ENCODE measurements around the gene MRNIP. TPM values are rescaled to one million over a fixed set of nuclear protein-coding genes. Genes with fewer than 3 reads are reported as not detected.

Gene MRNIP
- total RNA-seq, 1 experiment from 2014 or later = 20.2 TPM

GRCh38 chr5:179805529-179806249 is 52.9 kb downstream of the MRNIP start:
- H3K27me3 ChIP-seq (ENCODE audit: low read length) = no peaks in the 10 kb centered on the region
- H3K4me2 ChIP-seq (ENCODE audit: low read length) = peak overlapping the region; percentile 97
- H3K27ac ChIP-seq (ENCODE audit: low read length) = peak overlapping the region; percentile 30; the same call in 1 of the 2 replicates
- no peaks in the 10 kb centered on the region for H3K36me3 ChIP-seq (ENCODE audit: low read depth, low read length)
- no peaks in the 10 kb centered on the region for H3K9me2 ChIP-seq (replicated peaks; ENCODE audit: low read length)
- CTCF ChIA-PET = interaction anchor here (0.6 kb wide), 1 partner anchor 99 kb away, joined by 4 read pairs; no protein-coding TSS in a partner anchor
- peak overlapping the region; percentile 86 for H3K4me3 ChIP-seq (ENCODE audit: low read length)
- ATAC-seq (peak; percentile 10), DNase-seq (no peak)
- POLR2A ChIA-PET (ENCODE audit: unreplicated experiment) = no interaction called here
- peaks cover 56% of the 10 kb centered on the region for H3K79me2 ChIP-seq (ENCODE audit: low read length)
- peaks cover 5% of the 10 kb centered on the region for H4K20me1 ChIP-seq (ENCODE audit: low read length)
- no peaks in the 10 kb centered on the region for H3K9me3 ChIP-seq (ENCODE audit: low read length)
- BruUV-seq (replicated peaks) = no TSS peak
- no peaks in the 10 kb centered on the region for H3F3A ChIP-seq (ENCODE audit: low read length, unreplicated experiment)
- intact Hi-C loops (cut with micrococcal nuclease) = loop anchor here (5.0 kb wide), 1 partner anchor 52 kb away; the partner anchor contains the start of gene MRNIP
- peak overlapping the region; percentile 85 for H3K9ac ChIP-seq (ENCODE audit: low read length)
- H2AFZ ChIP-seq (ENCODE audit: low read length) = 0 out of 2 replicates have a peak overlapping the region, but pooled peaks have one; percentile 18
- TF ChIP-seq CTCF (conservative IDR thresholded peaks at IDR 0.05; ENCODE audit: low read depth, low read length) (no peak), EZH2phosphoT487 (IDR thresholded peaks at IDR 0.05; ENCODE audit: borderline replicate concordance, low read length) (no peak), EZH2 (IDR thresholded peaks at IDR 0.05; ENCODE audit: low read length, unreplicated experiment) (no peak)
- H3K4me1 ChIP-seq (ENCODE audit: insufficient read depth, low read length) = peaks cover 31% of the 10 kb centered on the region

GRCh38 chr5:179805070-179805528 is 53.5 kb downstream of the MRNIP start:
- ATAC-seq = peak; percentile 3
- POLR2A ChIA-PET (ENCODE audit: unreplicated experiment) = no interaction called here

More at GRCh38 chr5:179805070-179805528, 53.5 kb downstream of the MRNIP start:
- BruUV-seq (replicated peaks) = TSS peak; percentile 55
- Histone ChIP-seq H3K4me3 (ENCODE audit: low read length) (peak overlapping the region; percentile 86), H3K9ac (ENCODE audit: low read length) (peak overlapping the region; percentile 85), H3K4me1 (ENCODE audit: insufficient read depth, low read length) (peaks cover 31% of the 10 kb centered on the region), H3K27ac (ENCODE audit: low read length) (peak overlapping the region; percentile 30; the same call in 1 of the 2 replicates), H3K9me3 (ENCODE audit: low read length) (no peaks in the 10 kb centered on the region), H3K36me3 (ENCODE audit: low read depth, low read length) (no peaks in the 10 kb centered on the region), H2AFZ (ENCODE audit: low read length) (0 out of 2 replicates have a peak overlapping the region, but pooled peaks have one; percentile 18), H3F3A (ENCODE audit: low read length, unreplicated experiment) (no peaks in the 10 kb centered on the region), H3K27me3 (ENCODE audit: low read length) (no peaks in the 10 kb centered on the region), H3K79me2 (ENCODE audit: low read length) (peaks cover 56% of the 10 kb centered on the region), H3K9me2 (replicated peaks; ENCODE audit: low read length) (no peaks in the 10 kb centered on the region), H3K4me2 (ENCODE audit: low read length) (peak overlapping the region; percentile 97), H4K20me1 (ENCODE audit: low read length) (peaks cover 5% of the 10 kb centered on the region)
- intact Hi-C loops (cut with micrococcal nuclease) = loop anchor here (5.0 kb wide), 1 partner anchor 52 kb away; the partner anchor contains the start of gene MRNIP
- TF ChIP-seq EZH2phosphoT487 (IDR thresholded peaks at IDR 0.05; ENCODE audit: borderline replicate concordance, low read length) (no peak), EZH2 (IDR thresholded peaks at IDR 0.05; ENCODE audit: low read length, unreplicated experiment) (no peak), CTCF (conservative IDR thresholded peaks at IDR 0.05; ENCODE audit: low read depth, low read length) (no peak)
- CTCF ChIA-PET = no interaction called here
- no peak for DNase-seq
